Memory B cell (primary cell): Measurements from ENCODE around the gene C11orf91.

ENCODE experiments used
- ATAC-seq: fragments of 150-1000 bp; cut with Tn5 transposase; 2 replicates; pipeline ENCODE4 v1.10.0; 2021; ENCODE audit warnings: low read depth, mild to moderate bottlenecking, moderate library complexity
- DNase-seq, 2 donors: peaks; one replicate each; pipeline ENCODE4 v3.0.0; 2022; ENCODE audit warnings: low spot score in 2 of 2
- H3K27ac Mint-ChIP-seq: one replicate; pipeline ENCODE4 v1.8.0; 2022; ENCODE audit warnings: mild to moderate bottlenecking, moderate library complexity, mixed read lengths
- H3K27me3 Mint-ChIP-seq: one replicate; pipeline ENCODE4 v1.8.0; 2022; ENCODE audit warnings: mixed read lengths
- H3K36me3 Mint-ChIP-seq: one replicate; pipeline ENCODE4 v1.8.0; 2022; ENCODE audit warnings: mild to moderate bottlenecking, mixed read lengths
- H3K4me1 Mint-ChIP-seq: one replicate; pipeline ENCODE4 v1.8.0; 2022; ENCODE audit warnings: mixed read lengths
- H3K4me3 Mint-ChIP-seq: one replicate; pipeline ENCODE4 v1.8.0; 2022; ENCODE audit warnings: mild to moderate bottlenecking, moderate library complexity, mixed read lengths
- H3K9me3 Mint-ChIP-seq: one replicate; pipeline ENCODE4 v1.8.0; 2022; ENCODE audit warnings: mixed read lengths

The C11orf91 gene

GRCh38 chr11:33696411-33696810 lies 4.2 kb downstream of the C11orf91 start:
- no peak for DNase-seq
- H3K4me1 Mint-ChIP-seq: peaks cover 22% of the 10 kb centered on the region
- peaks cover 8% of the 10 kb centered on the region for H3K27me3 Mint-ChIP-seq
- H3K4me3 Mint-ChIP-seq: no peak overlapping the region
- no peaks in the 10 kb centered on the region for H3K36me3 Mint-ChIP-seq
- no peaks in the 10 kb centered on the region for H3K9me3 Mint-ChIP-seq
- H3K27ac Mint-ChIP-seq: no peak overlapping the region
- ATAC-seq: no peak

- peaks cover 15% of the 10 kb centered on the region for H3K4me1 Mint-ChIP-seq
- H3K4me3 Mint-ChIP-seq: no peak overlapping the region
- DNase-seq: no peak
Observed at GRCh38 chr11:33695051-33695566, 5.5 kb downstream of the C11orf91 start.

DNA sequence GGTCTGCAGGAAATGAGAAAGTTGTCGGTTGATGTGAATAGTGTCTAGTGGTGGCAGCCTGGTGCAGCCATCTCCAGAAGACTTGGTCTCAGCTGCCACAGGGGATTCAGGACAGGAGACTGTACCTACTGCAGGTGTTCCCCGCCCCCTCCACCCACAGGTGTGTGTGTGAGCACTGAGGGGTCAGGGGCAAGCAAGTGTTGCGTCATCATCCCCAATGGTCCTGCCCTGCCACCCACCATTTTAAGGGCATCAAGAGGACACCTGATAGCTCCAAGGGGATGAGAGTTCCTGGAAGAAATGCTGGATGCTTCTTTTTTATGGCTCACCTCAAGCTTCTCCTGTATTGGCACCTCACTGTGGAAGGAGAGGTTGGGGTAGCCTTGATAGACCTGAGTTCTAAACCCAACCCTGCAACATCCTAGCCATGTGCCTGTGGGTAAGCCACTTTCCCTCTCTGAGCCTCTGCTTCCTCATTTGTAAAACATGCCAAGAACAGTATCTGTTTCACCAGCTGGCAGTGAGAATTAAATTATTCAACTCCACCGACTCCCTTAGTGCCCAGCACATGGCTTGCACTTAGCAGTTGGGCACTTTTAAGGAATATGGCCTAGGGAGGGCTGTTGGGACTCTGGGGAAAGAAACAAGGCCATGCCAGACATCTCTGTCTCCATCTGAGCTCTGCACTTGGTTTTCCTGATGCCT lies 6.1 kb downstream of the C11orf91 start:
- Mint-ChIP-seq H3K9me3 (no peaks in the 10 kb centered on the region), H3K27me3 (peaks cover 11% of the 10 kb centered on the region), H3K27ac (no peak overlapping the region), H3K4me1 (peaks cover 11% of the 10 kb centered on the region), H3K36me3 (no peaks in the 10 kb centered on the region), H3K4me3 (no peak overlapping the region)
- ATAC-seq: no peak
- DNase-seq: no peak

More at GRCh38 chr11:33695051-33695566, 5.5 kb downstream of the C11orf91 start:
- Mint-ChIP-seq H3K9me3 (no peaks in the 10 kb centered on the region), H3K36me3 (no peaks in the 10 kb centered on the region), H3K27ac (no peak overlapping the region), H3K27me3 (peaks cover 9% of the 10 kb centered on the region)
- no peak for ATAC-seq

- Mint-ChIP-seq H3K4me3 (no peak overlapping the region), H3K9me3 (no peaks in the 10 kb centered on the region), H3K4me1 (peaks cover 11% of the 10 kb centered on the region), H3K36me3 (no peaks in the 10 kb centered on the region), H3K27me3 (peaks cover 19% of the 10 kb centered on the region), H3K27ac (no peak overlapping the region)
- DNase-seq (no peak), ATAC-seq (no peak)
Observed at GRCh38 chr11:33692541-33692940, 8.1 kb downstream of the C11orf91 start.

GRCh38 chr11:33692013-33692504 lies 8.6 kb downstream of the C11orf91 start:
- H3K4me3 Mint-ChIP-seq: no peak overlapping the region
- peaks cover 9% of the 10 kb centered on the region for H3K4me1 Mint-ChIP-seq
- no peaks in the 10 kb centered on the region for H3K9me3 Mint-ChIP-seq
- DNase-seq: no peak
- no peak for ATAC-seq
- H3K27me3 Mint-ChIP-seq: peaks cover 19% of the 10 kb centered on the region
- no peak overlapping the region for H3K27ac Mint-ChIP-seq
- H3K36me3 Mint-ChIP-seq: no peaks in the 10 kb centered on the region

DNA sequence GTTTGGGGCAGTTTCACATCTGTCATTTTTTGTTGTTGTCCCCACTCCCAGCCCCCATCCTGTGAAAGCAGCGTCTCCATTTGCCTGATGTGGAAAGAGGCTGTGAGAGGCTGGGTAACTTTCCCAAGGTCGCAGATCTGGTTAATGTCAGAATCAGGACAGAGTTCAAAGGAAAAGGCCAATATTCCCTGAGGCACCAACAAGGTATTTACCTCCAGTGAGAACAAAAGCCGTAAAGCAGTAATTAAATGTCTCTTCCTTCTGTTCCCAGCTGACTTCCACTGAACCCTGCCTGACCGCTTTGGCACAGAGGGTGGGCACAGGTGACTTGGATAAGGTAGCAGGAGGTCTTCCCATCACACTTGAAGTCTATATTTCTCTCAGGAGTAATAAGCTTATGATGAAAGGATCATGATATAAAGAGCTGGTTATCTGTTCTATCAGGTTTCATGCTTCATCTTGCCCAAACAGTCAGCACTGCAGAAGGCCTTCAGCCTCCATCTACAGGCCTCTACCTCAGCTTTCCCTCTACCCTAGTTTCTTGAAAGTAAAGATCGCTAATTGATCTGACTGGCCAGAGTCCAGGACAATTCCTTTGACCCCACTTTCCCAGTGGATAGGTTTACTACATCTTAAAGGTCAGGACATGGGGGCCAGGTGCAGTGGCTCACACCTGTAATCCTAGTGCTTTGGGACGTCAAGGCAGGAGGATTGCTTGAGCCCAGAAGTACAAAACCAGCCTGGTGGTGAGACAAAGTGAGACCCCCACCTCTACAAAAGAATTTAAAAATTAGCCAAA lies 9.4 kb downstream of the C11orf91 start:
- H3K36me3 Mint-ChIP-seq: no peaks in the 10 kb centered on the region
- ATAC-seq (no peak), DNase-seq (no peak)
- peaks cover under 1% of the 10 kb centered on the region for H3K4me1 Mint-ChIP-seq
- H3K4me3 Mint-ChIP-seq: no peak overlapping the region
- no peaks in the 10 kb centered on the region for H3K9me3 Mint-ChIP-seq
- no peak overlapping the region for H3K27ac Mint-ChIP-seq
- peaks cover 17% of the 10 kb centered on the region for H3K27me3 Mint-ChIP-seq

GRCh38 chr11:33690290-33691065 lies 10.1 kb downstream of the C11orf91 start:
- H3K36me3 Mint-ChIP-seq: no peaks in the 10 kb centered on the region
- H3K27me3 Mint-ChIP-seq: peaks cover 16% of the 10 kb centered on the region
- DNase-seq (no peak), ATAC-seq (no peak)
- no peak overlapping the region for H3K4me3 Mint-ChIP-seq
- H3K4me1 Mint-ChIP-seq: no peaks in the 10 kb centered on the region
- H3K27ac Mint-ChIP-seq: no peak overlapping the region
- no peaks in the 10 kb centered on the region for H3K9me3 Mint-ChIP-seq

- Mint-ChIP-seq H3K4me1 (no peaks in the 10 kb centered on the region), H3K27ac (no peak overlapping the region), H3K4me3 (no peak overlapping the region), H3K27me3 (peaks cover 18% of the 10 kb centered on the region), H3K36me3 (no peaks in the 10 kb centered on the region), H3K9me3 (no peaks in the 10 kb centered on the region)
- ATAC-seq (no peak), DNase-seq (no peak)
Observed at GRCh38 chr11:33689501-33689900, 11.1 kb downstream of the C11orf91 start.

DNA sequence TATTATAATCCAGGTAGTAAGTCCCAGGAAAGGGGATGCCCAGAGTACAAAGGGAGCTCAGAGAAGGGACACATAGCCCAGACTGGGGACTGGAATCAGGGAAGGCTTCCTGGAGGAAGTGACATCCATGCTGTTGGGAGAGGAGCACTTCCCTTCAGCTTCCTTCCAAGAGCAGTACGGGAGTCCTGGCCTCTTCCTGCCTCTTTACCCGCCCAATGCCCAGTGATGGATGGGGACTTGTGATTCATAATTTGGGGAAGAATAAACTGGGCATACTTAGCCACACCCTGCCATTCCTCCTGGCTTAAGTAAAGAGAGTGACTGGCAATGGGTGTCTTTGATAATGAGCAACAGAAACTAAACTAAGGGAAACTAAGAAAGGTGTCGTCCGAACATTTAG lies 11.5 kb downstream of the C11orf91 start:
- H3K4me1 Mint-ChIP-seq: no peaks in the 10 kb centered on the region
- ATAC-seq (no peak), DNase-seq (no peak)
- no peak overlapping the region for H3K4me3 Mint-ChIP-seq
- peaks cover 22% of the 10 kb centered on the region for H3K27me3 Mint-ChIP-seq
- H3K27ac Mint-ChIP-seq: no peak overlapping the region
- no peaks in the 10 kb centered on the region for H3K36me3 Mint-ChIP-seq
- no peaks in the 10 kb centered on the region for H3K9me3 Mint-ChIP-seq

DNA sequence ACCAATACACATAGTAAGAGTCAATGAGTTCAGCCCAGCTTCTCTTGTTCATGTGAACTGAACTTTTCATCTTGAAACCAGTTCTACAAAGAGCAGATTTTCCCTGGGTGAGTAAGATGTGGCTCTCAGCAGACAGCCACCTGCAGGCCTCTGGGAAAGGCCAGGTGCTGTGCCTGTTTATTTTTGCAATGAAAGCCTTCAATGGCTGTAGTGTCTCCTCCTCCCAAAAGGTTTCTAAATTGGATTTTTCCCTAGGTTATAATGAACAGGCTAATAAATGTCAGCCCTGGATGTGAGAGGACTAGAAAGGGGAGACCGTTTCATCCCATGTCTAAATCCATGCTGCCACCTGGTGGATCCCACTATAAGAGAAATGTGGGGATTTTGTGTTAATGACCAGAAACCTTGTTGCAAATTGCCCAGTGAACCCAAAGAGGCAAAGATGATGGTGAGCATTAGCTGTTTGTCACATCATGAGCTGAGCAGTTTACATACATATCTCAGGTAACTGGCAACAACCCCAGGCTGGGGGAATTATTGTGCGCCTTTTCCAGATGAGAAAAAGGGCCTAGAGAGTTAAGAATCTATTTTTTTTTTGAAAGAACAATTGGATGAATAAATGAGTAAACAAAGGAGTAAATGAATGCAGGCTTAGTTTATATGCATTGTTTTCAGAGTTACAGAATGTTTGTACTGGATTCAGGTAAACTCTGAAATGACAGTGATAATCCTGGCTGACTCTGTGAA lies 12.7 kb downstream of the C11orf91 start:
- no peak for ATAC-seq
- H3K27me3 Mint-ChIP-seq: peaks cover 18% of the 10 kb centered on the region

GRCh38 chr11:33685082-33685481 lies 15.5 kb downstream of the C11orf91 start:
- H3K9me3 Mint-ChIP-seq: no peaks in the 10 kb centered on the region
- H3K27me3 Mint-ChIP-seq: peaks cover 21% of the 10 kb centered on the region
- H3K4me3 Mint-ChIP-seq: no peak overlapping the region
- H3K4me1 Mint-ChIP-seq: no peaks in the 10 kb centered on the region
- no peak overlapping the region for H3K27ac Mint-ChIP-seq
- ATAC-seq (no peak), DNase-seq (no peak)
- H3K36me3 Mint-ChIP-seq: no peaks in the 10 kb centered on the region

More for the DNA sequence above, 12.7 kb downstream of the C11orf91 start:
- no peaks in the 10 kb centered on the region for H3K4me1 Mint-ChIP-seq
- H3K4me3 Mint-ChIP-seq: no peak overlapping the region
- DNase-seq: no peak
- no peaks in the 10 kb centered on the region for H3K9me3 Mint-ChIP-seq
- H3K27ac Mint-ChIP-seq: no peak overlapping the region
- H3K36me3 Mint-ChIP-seq: no peaks in the 10 kb centered on the region

DNA sequence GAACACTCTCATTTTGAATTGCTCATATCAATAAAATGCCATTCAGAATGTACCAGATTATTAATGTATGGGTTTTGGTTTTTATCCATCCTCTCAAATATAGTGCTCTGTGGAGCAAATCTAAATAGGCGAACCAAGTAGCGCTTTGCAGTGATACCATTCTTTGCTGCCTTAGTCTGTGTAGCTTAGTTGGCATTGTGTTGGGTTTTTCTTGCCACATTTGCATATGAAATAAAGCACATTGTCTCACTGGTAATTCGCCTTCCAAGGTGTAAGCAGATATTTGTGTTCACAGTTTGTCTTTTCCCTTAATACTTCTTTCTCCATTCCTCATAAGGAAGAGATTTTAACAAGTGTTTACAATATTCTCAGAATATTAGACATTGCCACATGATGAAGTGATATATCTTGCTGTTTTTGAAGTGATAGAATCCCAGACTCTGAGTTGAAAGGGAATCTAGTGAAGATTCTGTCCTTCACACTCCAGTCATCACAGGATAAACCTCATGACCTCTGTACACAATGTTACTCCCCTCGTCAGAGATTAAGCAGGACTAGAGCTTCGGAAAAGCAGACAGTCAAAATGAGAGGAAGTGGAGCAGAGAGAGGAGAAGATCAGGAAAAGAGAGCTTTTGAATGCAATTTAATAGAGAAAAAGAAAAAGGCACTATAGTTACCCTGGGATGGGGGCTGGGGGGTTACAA lies 16.5 kb downstream of the C11orf91 start:
- no peak overlapping the region for H3K27ac Mint-ChIP-seq
- H3K36me3 Mint-ChIP-seq: no peaks in the 10 kb centered on the region
- no peak overlapping the region for H3K4me3 Mint-ChIP-seq
- no peak for ATAC-seq
- DNase-seq: no peak
- H3K9me3 Mint-ChIP-seq: no peaks in the 10 kb centered on the region
- no peaks in the 10 kb centered on the region for H3K4me1 Mint-ChIP-seq
- H3K27me3 Mint-ChIP-seq: peaks cover 17% of the 10 kb centered on the region

DNA sequence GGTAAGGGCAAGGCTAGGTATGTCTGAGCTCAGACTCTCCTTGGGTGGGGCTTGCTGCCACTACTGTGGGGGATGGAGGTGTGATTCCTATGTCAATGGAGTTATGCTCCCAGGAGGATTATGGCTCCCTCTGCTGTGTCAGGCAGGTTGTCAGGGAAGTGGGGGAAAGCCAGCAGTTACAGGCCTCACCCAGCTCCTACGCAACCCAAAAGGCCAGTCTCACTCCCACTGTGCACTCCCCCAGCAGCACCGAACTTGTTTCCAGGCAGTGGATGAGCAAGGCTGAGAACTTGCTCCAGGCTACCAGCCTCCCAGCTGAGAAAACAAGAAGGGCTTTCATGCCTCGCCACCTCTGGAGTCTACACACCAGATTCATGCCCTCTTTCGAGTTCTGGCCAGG lies 18.2 kb downstream of the C11orf91 start:
- no peak overlapping the region for H3K27ac Mint-ChIP-seq
- H3K9me3 Mint-ChIP-seq: peaks cover 1% of the 10 kb centered on the region
- no peaks in the 10 kb centered on the region for H3K36me3 Mint-ChIP-seq
- DNase-seq (no peak), ATAC-seq (no peak)
- H3K4me3 Mint-ChIP-seq: no peak overlapping the region
- H3K4me1 Mint-ChIP-seq: no peaks in the 10 kb centered on the region
- H3K27me3 Mint-ChIP-seq: peaks cover 12% of the 10 kb centered on the region
